Right ventricle myocardium inferior (tissue), 1 donor: ENCODE data around the gene BNC1. TPM values are rescaled to one million over a fixed set of nuclear protein-coding genes. Genes with fewer than 3 reads are reported as not detected.
A peak's percentile ranks its signal among the peaks of the same experiment; 100 is the strongest.
"Not testable (repeated sequence)": the region's sequence is repeated elsewhere in the genome, so short reads cannot be mapped to it uniquely, and the experiment has no call there.

ENCODE experiments used
- ATAC-seq: fragments of 200-7000 bp; cut with Tn5 transposase; one replicate; pipeline ENCODE4 v1.9.1; 2020; ENCODE audit warnings: mild to moderate bottlenecking, moderate library complexity
- DNase-seq: peaks from one replicate; pipeline ENCODE4 v3.0.0; 2021; ENCODE audit errors: missing footprints
- intact Hi-C: fragments of 100-400 bp; cut with DNase I; formaldehyde crosslinking; loops from one replicate; pipeline ENCODE4 v1.11.0; 2022
- total RNA-seq: library from RNA; stranded (reverse); fragmentation: NEBNext Ultra II Directional; extraction: Animal tissue kit (Norgen Biotek cat#: 25700); gene quantifications from one replicate; pipeline ENCODE4 v1.2.1, GENCODE V29; 2021
- donor health status: DM: no; HTN: yes; CAD: no; lungs with severe emphysema.

BNC1 gene
- total RNA-seq, 1 donor from 2014 or later: 0.19 TPM

DNA sequence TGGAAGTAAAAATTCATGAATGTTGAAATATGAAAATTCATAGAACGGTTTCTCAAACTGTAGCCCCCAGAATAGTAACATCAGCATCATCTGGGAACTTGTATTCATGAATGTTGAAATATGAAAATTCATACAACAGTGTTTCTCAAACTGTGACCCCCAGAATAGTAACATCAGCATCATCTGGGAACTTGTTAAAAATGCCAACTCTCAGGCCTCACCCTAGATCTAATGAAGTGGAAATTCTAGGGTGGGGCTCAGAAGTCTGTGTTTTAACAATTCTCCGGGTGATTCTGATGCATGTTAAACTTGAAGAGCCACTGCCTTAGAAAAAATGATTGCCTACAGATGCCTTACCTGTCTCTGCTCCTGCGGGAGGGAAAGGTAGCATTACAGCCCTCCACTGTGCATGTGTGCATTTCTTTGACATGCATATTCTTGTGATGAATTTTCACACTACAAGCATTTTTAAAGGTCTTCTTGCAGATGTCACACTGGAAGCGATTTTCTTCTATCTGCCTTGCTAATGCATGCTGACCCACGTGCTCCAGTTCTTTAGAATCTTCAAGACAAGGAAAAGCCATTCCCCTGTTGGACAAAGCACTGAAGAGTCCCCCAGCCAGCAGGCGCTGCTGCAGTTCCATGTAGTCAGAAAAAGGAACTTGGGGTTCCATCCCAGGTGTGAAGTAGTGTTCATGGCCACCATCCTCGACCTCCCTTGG lies 21.7 kb downstream of the BNC1 start:
- intact Hi-C loops: no loop called here

DNA sequence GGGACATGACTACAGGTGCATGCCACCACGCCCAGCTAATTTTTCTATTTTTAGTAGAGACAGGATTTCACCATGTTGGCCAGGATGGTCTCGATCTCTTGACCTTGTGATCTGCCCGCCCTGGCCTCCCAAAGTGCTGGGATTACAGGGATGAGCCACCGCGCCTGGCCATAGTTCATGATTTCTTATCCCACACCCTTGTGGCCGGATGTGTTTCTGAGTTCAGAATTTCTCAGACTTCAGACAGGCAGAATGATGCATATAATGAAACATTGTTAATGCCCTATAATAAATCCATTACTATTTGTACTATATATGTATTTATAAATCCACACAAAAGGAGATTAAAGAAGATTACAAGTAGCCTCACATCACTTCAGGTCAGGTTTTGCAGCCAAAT lies 22.3 kb downstream of the BNC1 start:
- DNase-seq, intact Hi-C loops, ATAC-seq: not testable (repeated sequence)

More for the DNA sequence above, 21.7 kb downstream of the BNC1 start:
- no peak for DNase-seq
- ATAC-seq: no peak

DNA sequence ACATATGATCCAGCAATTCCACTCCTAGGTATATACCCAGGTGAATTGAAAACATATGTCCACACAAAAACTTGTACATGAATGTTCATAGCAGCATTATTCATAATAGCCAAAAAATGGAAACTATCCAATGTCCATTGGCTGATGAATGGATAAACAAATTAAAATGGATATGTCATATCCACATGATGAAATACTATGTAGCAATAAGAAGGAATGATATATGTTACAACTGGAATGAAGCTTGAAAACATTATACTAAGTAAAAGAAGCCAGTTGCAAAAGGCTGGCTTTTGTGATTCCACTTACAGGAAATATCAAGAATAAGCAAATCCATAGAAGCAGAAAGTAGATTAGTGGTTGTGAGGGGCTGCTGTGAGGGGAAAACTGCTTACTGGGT lies 33.7 kb downstream of the BNC1 start:
- no peak for ATAC-seq
- intact Hi-C loops: no loop called here
- DNase-seq: no peak

DNA sequence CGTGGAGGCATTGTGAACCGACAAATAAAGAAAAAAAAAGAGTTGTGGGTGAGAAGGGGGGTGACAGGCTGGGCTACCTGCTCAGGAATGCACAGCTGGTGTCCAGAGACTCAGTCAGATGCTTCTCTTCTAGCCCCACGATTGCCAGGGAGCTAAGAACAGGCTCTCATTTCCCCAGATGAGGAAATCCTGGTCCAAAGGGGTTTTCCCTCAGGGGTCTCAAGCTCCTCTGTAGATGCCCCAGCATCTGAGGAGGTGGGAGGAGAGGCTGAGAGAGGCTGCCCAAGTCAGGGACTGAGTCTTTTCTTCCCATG lies 35.5 kb downstream of the BNC1 start:
- no peak for ATAC-seq
- intact Hi-C loops: loop anchor here (2.0 kb wide), 2 partner anchors 132 to 188 kb away; no protein-coding TSS in a partner anchor

DNA sequence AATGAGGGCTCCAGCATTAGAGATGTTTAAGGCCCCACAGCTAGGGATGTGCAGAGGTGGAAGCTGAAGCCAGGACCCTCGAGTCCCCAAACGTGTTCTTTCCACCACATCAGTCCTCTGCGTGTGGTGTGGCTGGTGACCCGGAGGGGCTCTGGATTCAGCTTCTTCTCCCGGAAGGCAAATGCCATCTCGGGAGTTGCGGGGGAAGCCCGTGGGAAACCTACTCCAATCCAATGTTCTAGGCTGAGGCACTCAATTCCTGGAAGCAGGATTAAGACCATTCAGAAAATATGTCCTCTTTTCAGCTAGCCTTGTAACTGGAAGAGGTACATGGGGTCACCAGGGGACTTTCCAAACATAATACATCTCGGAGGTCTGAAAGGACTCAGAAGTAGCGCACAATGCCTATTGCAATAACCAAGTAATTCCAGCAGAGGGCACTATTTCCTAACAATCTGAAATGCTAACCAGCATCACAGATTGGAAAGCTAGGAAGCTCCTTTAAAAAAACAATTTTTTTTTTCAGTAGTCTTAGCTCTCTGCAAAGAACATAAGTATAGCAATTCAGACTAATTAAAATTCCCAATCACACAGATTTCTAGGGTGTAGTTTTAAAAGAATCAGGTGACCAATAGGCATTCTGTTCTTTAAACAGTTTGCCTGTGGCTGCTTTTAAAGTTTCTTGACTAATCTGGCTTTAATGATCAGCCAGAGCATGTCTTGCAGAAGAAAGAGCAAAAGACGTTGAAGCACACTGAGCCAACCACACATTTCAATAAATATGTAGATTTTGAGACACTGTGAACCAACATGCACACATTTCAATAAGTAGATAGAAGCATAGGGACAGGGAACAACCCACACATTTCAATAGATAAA lies 36.1 kb downstream of the BNC1 start:
- intact Hi-C loops: loop anchor here (1.0 to 2.0 kb wide), 3 partner anchors 132 to 311 kb away; no protein-coding TSS in a partner anchor
- DNase-seq (no peak), ATAC-seq (no peak)

More for the DNA sequence above, 35.5 kb downstream of the BNC1 start:
- DNase-seq: no peak

DNA sequence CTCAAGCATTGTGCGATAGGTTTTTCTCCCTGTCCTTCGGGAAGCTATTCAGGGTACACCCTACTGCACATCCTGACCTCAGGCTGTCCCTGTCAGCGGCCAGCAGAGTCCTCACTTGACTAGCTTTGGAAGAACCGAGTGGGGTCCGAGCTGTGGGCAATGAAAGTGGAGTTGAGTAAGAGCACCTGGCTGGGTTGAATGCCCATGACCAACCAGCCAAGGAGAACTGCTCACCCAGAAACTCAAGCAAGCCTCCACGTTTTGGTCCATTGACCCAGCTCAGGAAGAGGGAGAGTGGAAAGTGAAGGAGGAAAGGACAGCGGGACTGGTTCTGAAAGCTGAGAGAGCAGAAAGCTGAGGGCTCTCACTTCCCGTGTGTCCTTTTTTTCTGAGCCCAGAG lies 40.8 kb downstream of the BNC1 start:
- intact Hi-C loops: no loop called here
- DNase-seq: no peak

DNA sequence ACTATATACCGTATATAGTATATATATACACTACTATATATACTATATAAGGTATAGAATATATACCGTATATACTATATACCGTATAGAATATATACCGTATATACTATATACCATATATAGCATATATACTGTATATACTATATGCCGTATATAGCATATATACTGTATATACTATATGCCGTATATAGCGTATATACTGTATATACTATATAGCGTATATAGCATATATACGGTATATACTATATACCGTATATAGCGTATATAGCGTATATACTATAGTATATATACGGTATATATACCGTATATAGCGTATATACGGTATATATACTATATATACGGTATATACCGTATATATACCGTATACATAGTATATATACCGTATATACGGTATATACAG lies 54.2 kb downstream of the BNC1 start:
- intact Hi-C loops: no loop called here
- ATAC-seq (no peak), DNase-seq (no peak)

More for the DNA sequence above, 40.8 kb downstream of the BNC1 start:
- ATAC-seq: no peak

DNA sequence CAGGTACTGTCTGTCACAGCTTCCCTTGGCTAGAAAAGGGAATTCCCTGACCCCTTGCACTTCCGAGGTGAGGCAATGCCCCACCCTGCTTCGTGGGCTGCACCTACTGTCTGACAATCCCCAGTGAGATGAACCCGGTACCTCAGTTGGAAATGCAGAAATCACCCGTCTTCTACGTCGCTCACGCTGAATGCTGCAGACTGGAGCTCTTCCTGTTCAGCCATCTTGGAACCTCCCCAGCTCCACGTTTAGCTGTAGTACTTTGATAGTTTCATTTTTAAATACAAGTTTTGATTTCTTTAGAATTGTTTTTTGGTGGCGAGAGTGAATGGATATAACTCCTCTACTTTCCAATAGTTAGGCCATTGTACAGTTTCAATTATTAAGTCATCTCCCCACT lies 59.0 kb downstream of the BNC1 start:
- no peak for ATAC-seq
- intact Hi-C loops: no loop called here
- DNase-seq: no peak

GRCh38 chr15:83221781-83222180 lies 62.7 kb downstream of the BNC1 start:
- intact Hi-C loops, ATAC-seq, DNase-seq: not testable (repeated sequence)

DNA sequence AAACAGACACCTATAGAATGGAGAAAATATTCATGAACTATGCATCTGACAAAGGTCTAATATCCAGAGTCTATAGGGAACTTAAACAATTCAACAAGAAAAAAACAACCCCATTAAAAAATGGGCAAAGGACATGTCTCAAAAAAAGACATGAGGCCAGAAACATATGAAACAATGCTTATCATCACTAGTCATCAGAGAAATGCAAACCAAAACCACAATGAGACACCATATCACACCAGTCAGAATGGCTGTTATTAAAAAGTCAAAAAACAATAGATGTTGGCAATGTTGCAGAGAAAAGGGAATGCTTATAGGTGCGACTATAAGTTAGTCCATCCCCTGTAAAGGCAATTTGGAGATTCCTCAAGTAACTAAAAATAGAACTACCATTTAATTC lies 65.4 kb downstream of the BNC1 start:
- ATAC-seq (no peak), DNase-seq (no peak)
- intact Hi-C loops: no loop called here

DNA sequence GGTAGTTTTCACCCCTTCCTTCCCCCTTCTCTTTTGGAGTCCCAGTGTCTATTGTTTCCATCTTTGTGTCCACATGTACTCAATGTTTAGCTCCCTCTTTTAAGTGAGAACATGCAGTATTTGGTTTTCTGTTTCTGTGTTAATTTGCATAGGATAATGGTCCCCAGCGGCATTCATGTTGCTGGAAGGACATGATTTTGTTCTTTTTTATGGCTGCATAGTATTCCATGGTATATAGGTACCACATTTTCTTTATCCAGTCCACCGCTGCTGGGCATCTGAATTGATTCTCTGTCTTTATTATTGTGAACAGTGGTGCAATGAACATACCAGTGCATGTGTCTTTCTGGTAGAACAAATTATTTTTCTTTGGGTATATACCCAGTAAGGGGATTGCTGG lies 69.2 kb downstream of the BNC1 start:
- ATAC-seq: no peak
- intact Hi-C loops: no loop called here
- DNase-seq: no peak

GRCh38 chr15:83210619-83211018 lies 73.8 kb downstream of the BNC1 start:
- intact Hi-C loops: no loop called here
- DNase-seq: no peak
- no peak for ATAC-seq

DNA sequence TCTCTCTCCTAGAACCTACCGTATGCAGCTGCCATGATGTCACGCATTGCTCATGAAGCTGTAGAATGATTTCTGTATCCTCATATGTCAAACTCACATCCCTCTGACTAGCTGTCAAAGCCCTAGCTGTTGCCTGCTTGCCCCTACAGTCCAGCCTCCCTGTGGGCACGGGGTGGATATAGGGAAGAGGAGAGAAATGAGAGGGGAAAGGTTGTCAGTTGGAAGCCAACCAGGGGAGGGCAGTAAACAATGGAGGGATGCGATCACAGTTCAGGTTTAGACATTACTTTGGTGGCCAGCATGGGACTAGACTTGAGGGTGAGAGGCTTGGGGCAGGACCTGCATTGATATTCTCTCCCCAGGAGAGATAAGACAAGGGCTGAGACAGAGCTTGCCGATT lies 75.1 kb downstream of the BNC1 start:
- intact Hi-C loops: no loop called here
- ATAC-seq (no peak), DNase-seq (no peak)

DNA sequence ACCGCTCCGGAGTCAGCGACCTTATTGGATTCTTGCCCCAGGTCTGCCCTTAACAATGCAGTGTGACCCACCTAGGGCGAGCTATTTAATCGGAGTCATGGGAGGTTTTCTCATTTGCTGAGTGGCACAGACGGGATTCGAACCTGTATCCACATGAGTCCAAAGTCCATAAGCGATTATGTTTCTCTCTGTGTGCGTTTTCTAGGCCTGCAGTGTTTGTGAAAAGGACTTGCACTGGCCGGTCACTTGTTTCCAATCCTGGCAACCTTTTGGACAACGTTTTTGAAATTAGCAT lies 76.2 kb downstream of the BNC1 start:
- no peak for DNase-seq
- ATAC-seq: no peak
- intact Hi-C loops: no loop called here

GRCh38 chr15:83207660-83208366 lies 76.7 kb downstream of the BNC1 start, which contains the start of gene HDGFL3:
Gene HDGFL3, minus strand, starts transcription at chr15:83207823. Its CDS starts 409 bp downstream, at chr15:83207414.
- intact Hi-C loops: loop anchor here (1.0 to 2.0 kb wide), 2 partner anchors 141 to 197 kb away; partner anchors contain the start of genes BTBD1 and C15orf40
- ATAC-seq (peak; percentile 50), DNase-seq (peak; percentile 85)

DNA sequence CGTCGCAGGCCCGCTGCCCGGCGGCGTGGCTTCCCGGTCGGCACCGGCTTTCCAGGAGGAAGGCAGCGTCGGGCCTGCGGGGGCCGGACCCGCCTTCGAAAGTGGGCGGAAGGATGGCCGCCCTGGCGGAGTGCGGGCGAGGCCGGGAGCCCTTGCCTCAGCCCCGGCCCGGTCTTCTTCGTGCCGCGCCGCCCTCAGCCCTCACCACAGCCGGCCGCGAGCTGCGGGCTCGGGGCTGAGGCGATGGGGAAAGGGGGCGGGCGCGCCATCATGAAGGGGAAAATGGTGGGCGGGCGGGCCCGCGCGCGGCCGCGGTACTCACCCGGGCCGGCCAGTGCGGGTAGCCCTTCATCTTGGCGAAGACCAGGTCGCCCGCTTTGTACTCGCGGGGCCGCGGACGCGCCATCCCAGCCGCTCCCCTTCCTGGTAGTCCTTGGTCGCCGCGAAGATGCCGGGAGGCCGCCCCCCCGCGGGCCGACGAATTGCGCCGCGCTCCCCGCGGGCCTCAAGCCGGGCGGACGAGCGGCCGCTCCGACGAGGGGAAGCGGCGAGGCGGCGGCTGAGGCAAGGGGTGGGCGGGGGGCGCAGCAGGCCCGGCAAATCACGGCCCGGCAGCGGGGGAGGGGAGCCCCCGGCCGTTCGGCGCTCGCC lies 77.3 kb downstream of the BNC1 start:
- ATAC-seq: peak; percentile 59
- DNase-seq: peak; percentile 78
- intact Hi-C loops: loop anchor here (1.0 to 2.0 kb wide), 2 partner anchors 140 to 196 kb away; partner anchors contain the start of genes BTBD1 and C15orf40

- ATAC-seq (peak; percentile 4), DNase-seq (no peak)
- intact Hi-C loops: loop anchor here (1.0 to 2.0 kb wide), 2 partner anchors 140 to 195 kb away; partner anchors contain the start of genes BTBD1 and C15orf40
Observed at GRCh38 chr15:83206526-83207008, 77.9 kb downstream of the BNC1 start.
